Parathyroid adenoma (tissue), 2 donors: ENCODE measurements around the gene SYTL2.
"Not testable (repeated sequence)": the region's sequence is repeated elsewhere in the genome, so short reads cannot be mapped to it uniquely, and the experiment has no call there.

Experiments used
- H2AFZ ChIP-seq: fragments of 300-600 bp; sonication (generic); one replicate; pipeline ENCODE4 v1.7.0; 2017; ENCODE audit warnings: antibody characterized with exemption, mild to moderate bottlenecking
- H3K27ac ChIP-seq: fragments of 300-600 bp; sonication (generic); one replicate; pipeline ENCODE4 v1.7.0; 2017
- H3K27me3 ChIP-seq: fragments of 300-600 bp; sonication (generic); one replicate; pipeline ENCODE4 v1.7.0; 2017; ENCODE audit warnings: low read length; ENCODE audit not compliant: control insufficient read depth, insufficient read depth
- H3K36me3 ChIP-seq: fragments of 300-600 bp; sonication (generic); one replicate; pipeline ENCODE4 v1.7.0; 2017; ENCODE audit warnings: low read length; ENCODE audit not compliant: control insufficient read depth, insufficient read depth
- H3K4me1 ChIP-seq: fragments of 300-600 bp; sonication (generic); one replicate; pipeline ENCODE4 v1.7.0; 2017; ENCODE audit warnings: control low read depth
- H3K4me2 ChIP-seq: fragments of 300-600 bp; sonication (generic); one replicate; pipeline ENCODE4 v1.7.0; 2017; ENCODE audit warnings: low read length
- H3K4me3 ChIP-seq: fragments of 300-600 bp; sonication (generic); one replicate; pipeline ENCODE4 v1.7.0; 2017; ENCODE audit warnings: low read depth, low read length
- H3K79me2 ChIP-seq: fragments of 300-600 bp; sonication (generic); one replicate; pipeline ENCODE4 v1.7.0; 2017; ENCODE audit warnings: control low read depth
- H3K9ac ChIP-seq: fragments of 300-600 bp; sonication (generic); one replicate; pipeline ENCODE4 v1.7.0; 2017; ENCODE audit warnings: mild to moderate bottlenecking
- H3K9me3 ChIP-seq: fragments of 300-600 bp; sonication (generic); one replicate; pipeline ENCODE4 v1.7.0; 2017; ENCODE audit warnings: low read length; ENCODE audit not compliant: control insufficient read depth
- CTCF ChIP-seq: fragments of 300-600 bp; sonication (generic); IDR thresholded peaks from one replicate; pipeline ENCODE4 v1.7.0; 2017; ENCODE audit warnings: antibody characterized with exemption, mild to moderate bottlenecking
- donor health status: primary hyperparathyroidism.

SYTL2 gene

GRCh38 chr11:85854212-85854556 is 43.2 kb upstream of the SYTL2 start:
- H3K4me3 ChIP-seq: peak overlapping the region; percentile 68
- H3K4me2 ChIP-seq: peak overlapping the region; percentile 73
- H3K79me2 ChIP-seq: no peaks in the 10 kb centered on the region
- peak overlapping the region; percentile 63 for H3K27ac ChIP-seq
- H2AFZ ChIP-seq: peak overlapping the region; percentile 99
- H3K4me1 ChIP-seq: peaks cover 3% of the 10 kb centered on the region
- no peak for TF ChIP-seq CTCF
- H3K27me3 ChIP-seq: no peaks in the 10 kb centered on the region
- no peaks in the 10 kb centered on the region for H3K36me3 ChIP-seq
- no peaks in the 10 kb centered on the region for H3K9me3 ChIP-seq
- H3K9ac ChIP-seq: no peak overlapping the region

GRCh38 chr11:85853541-85853940 is 42.6 kb upstream of the SYTL2 start:
- H3K27me3 ChIP-seq, H3K4me1 ChIP-seq, H3K36me3 ChIP-seq, H3K4me3 ChIP-seq, H3K27ac ChIP-seq, H2AFZ ChIP-seq, H3K79me2 ChIP-seq, H3K4me2 ChIP-seq, H3K9me3 ChIP-seq, H3K9ac ChIP-seq: not testable (repeated sequence)

GRCh38 chr11:85852754-85853153 is 41.8 kb upstream of the SYTL2 start:
- not testable (repeated sequence) for H3K4me2 ChIP-seq, H3K27ac ChIP-seq, H3K9ac ChIP-seq, H3K27me3 ChIP-seq, H3K9me3 ChIP-seq, H3K79me2 ChIP-seq, H3K36me3 ChIP-seq, H2AFZ ChIP-seq, H3K4me3 ChIP-seq, H3K4me1 ChIP-seq

GRCh38 chr11:85848556-85848955 is 37.6 kb upstream of the SYTL2 start:
- no peaks in the 10 kb centered on the region for H3K36me3 ChIP-seq
- H3K27ac ChIP-seq: no peak overlapping the region
- H2AFZ ChIP-seq: no peak overlapping the region
- no peaks in the 10 kb centered on the region for H3K4me1 ChIP-seq
- H3K4me2 ChIP-seq: no peak overlapping the region
- H3K9me3 ChIP-seq: no peaks in the 10 kb centered on the region
- H3K9ac ChIP-seq: no peak overlapping the region
- H3K4me3 ChIP-seq: no peak overlapping the region
- no peaks in the 10 kb centered on the region for H3K27me3 ChIP-seq
- TF ChIP-seq CTCF: no peak
- no peaks in the 10 kb centered on the region for H3K79me2 ChIP-seq

- no peaks in the 10 kb centered on the region for H3K36me3 ChIP-seq
- no peak overlapping the region for H3K4me3 ChIP-seq
- H3K27me3 ChIP-seq: no peaks in the 10 kb centered on the region
- H3K9me3 ChIP-seq: no peaks in the 10 kb centered on the region
- no peak overlapping the region for H3K4me2 ChIP-seq
- H3K27ac ChIP-seq: no peak overlapping the region
- H3K4me1 ChIP-seq: no peaks in the 10 kb centered on the region
- no peaks in the 10 kb centered on the region for H3K79me2 ChIP-seq
- no peak overlapping the region for H2AFZ ChIP-seq
- TF ChIP-seq CTCF: no peak
- no peak overlapping the region for H3K9ac ChIP-seq
Measured at GRCh38 chr11:85848006-85848405, 37.1 kb upstream of the SYTL2 start.

- Histone ChIP-seq H3K9me3 (no peaks in the 10 kb centered on the region), H3K9ac (no peak overlapping the region), H3K79me2 (no peaks in the 10 kb centered on the region), H3K36me3 (no peaks in the 10 kb centered on the region), H3K4me1 (no peaks in the 10 kb centered on the region), H3K4me3 (no peak overlapping the region), H2AFZ (no peak overlapping the region), H3K4me2 (no peak overlapping the region), H3K27ac (no peak overlapping the region), H3K27me3 (no peaks in the 10 kb centered on the region)
- TF ChIP-seq CTCF: no peak
Measured at GRCh38 chr11:85847436-85847835, 36.5 kb upstream of the SYTL2 start.
